Pancreas (tissue), 10 donors: Measurements from ENCODE around the gene CSF2. TPM values are rescaled to one million over a fixed set of nuclear protein-coding genes. Genes with fewer than 3 reads are reported as not detected.
"Not testable (repeated sequence)": the region's sequence is repeated elsewhere in the genome, so short reads cannot be mapped to it uniquely, and the experiment has no call there.

Experiments used
- ATAC-seq, 4 donors: fragments of 200-7000 bp; cut with Tn5 transposase; one replicate each; pipeline versions ENCODE4 v1.8.0 to v1.9.1; 2020; ENCODE audit warnings: mild to moderate bottlenecking in 4 of 4, moderate library complexity in 4 of 4
- DNase-seq, 6 donors: peaks; one replicate each; pipeline ENCODE4 v3.0.0-alpha.2; 2020
- FAIRE-seq: peaks from 2 replicates; lab custom pipeline; 2012; peaks lifted over from hg19 to GRCh38; lab: Jason Lieb, UNC
- H3K27ac ChIP-seq, 4 donors: fragments of 200-600 bp; sonication (generic); 1 replicate in 3 of 4; 2 replicates in 1 of 4; pipeline versions ENCODE4 v1.5.0 to v1.8.0; 2020
- H3K27me3 ChIP-seq, 4 donors: fragments of 200-600 bp; one replicate each; pipeline ENCODE4 v1.8.0; 2021
- H3K36me3 ChIP-seq, 3 donors: fragments of 200-600 bp; sonication (generic) in 1 of 3; one replicate each; pipeline versions ENCODE4 v1.5.0 to v1.8.0; 2020 to 2021
- H3K4me1 ChIP-seq, 3 donors: fragments of 200-600 bp; one replicate each; pipeline ENCODE4 v1.8.0; 2021
- H3K4me3 ChIP-seq, 4 donors: fragments of 200-600 bp; sonication (generic) in 2 of 4; one replicate each; pipeline versions ENCODE4 v1.5.0 to v1.8.0; 2020 to 2021
- H3K9me3 ChIP-seq, 4 donors: fragments of 200-600 bp; one replicate each; pipeline ENCODE4 v1.8.0; 2021
- WGBS, 2 donors: extraction: QIAGEN DNeasy Blood & Tissue Kit; methylation state at CpG; one replicate each; pipeline ENCODE4 v1.1.7; 2013; 5-methylcytosine and 5-hydroxymethylcytosine counted together
- intact Hi-C, 3 donors: fragments of 100-400 bp; cut with DNase I; formaldehyde crosslinking; loops; one replicate each; pipeline versions ENCODE4 v1.11.1 to v1.14.2; 2022
- polyA plus RNA-seq, 2 donors: library from polyadenylated mRNA; stranded (reverse); fragments of 200-250 nt; gene quantifications; one replicate each; pipeline ENCODE4 v1.2.3, GENCODE V29; 2013
- total RNA-seq, 6 donors: library from RNA; stranded (reverse); fragmentation: NEBNext Ultra II Directional in 4 of 6; extraction: Animal tissue kit (Norgen Biotek cat#: 25700) in 4 of 6; gene quantifications; one replicate each; pipeline versions ENCODE4 v1.2.1 to v1.2.4, GENCODE V29; 2021 to 2023
- TF ChIP-seq, protein P1 (sequence below), 4 donors: fragments of 200-600 bp; sonication (generic) in 3 of 4; IDR thresholded peaks; one replicate each; pipeline versions ENCODE4 v1.5.0 to v1.8.0; 2021; ENCODE audit warnings: antibody characterized with exemption in 4 of 4
- donor health status: healthy with polysubstance abuse.
- donor health status: DM: no; HTN: no; CAD: no; lungs with moderate emphysema.
- donor health status: DM: no; HTN: no; CAD: no.
- donor health status: control.
- donor health status: control.
- donor health status: Bipolar disorder and iron deficiency.
- donor health status: DM: yes; HTN: yes; CAD: no.
- donor health status: DM: no; HTN: no; CAD: no.
- donor health status: DM: no; HTN: no; CAD: no.
- donor health status: DM: yes; HTN: yes; CAD: no.

CSF2 gene
- total and polyA plus RNA-seq, 8 donors: 0.19 TPM; not detected in 7

GRCh38 chr5:132112111-132112510 is 38.5 kb downstream of the CSF2 start:
- no peak for FAIRE-seq
- no peak overlapping the region for H3K4me3 ChIP-seq
- no peak for DNase-seq
- no peaks in the 10 kb centered on the region for H3K36me3 ChIP-seq
- no peak for ATAC-seq
- TF ChIP-seq, protein P1, sequence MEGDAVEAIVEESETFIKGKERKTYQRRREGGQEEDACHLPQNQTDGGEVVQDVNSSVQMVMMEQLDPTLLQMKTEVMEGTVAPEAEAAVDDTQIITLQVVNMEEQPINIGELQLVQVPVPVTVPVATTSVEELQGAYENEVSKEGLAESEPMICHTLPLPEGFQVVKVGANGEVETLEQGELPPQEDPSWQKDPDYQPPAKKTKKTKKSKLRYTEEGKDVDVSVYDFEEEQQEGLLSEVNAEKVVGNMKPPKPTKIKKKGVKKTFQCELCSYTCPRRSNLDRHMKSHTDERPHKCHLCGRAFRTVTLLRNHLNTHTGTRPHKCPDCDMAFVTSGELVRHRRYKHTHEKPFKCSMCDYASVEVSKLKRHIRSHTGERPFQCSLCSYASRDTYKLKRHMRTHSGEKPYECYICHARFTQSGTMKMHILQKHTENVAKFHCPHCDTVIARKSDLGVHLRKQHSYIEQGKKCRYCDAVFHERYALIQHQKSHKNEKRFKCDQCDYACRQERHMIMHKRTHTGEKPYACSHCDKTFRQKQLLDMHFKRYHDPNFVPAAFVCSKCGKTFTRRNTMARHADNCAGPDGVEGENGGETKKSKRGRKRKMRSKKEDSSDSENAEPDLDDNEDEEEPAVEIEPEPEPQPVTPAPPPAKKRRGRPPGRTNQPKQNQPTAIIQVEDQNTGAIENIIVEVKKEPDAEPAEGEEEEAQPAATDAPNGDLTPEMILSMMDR (IDR thresholded peaks at IDR 0.05): no peak
- no peaks in the 10 kb centered on the region for H3K4me1 ChIP-seq
- WGBS, 2 donors: 76 to 86% methylated on average over 3 of the region's 3 CpGs
- intact Hi-C loops: no loop called here
- H3K9me3 ChIP-seq: no peaks in the 10 kb centered on the region
- H3K27me3 ChIP-seq: no peaks in the 10 kb centered on the region
- H3K27ac ChIP-seq: no peak overlapping the region

GRCh38 chr5:132114150-132115121 is 40.8 kb downstream of the CSF2 start:
- no peaks in the 10 kb centered on the region for H3K4me1 ChIP-seq
- DNase-seq (no peak), FAIRE-seq (no peak), ATAC-seq (no peak)
- H3K4me3 ChIP-seq: no peak overlapping the region
- TF ChIP-seq, protein P1 (IDR thresholded peaks at IDR 0.05): no peak
- no peaks in the 10 kb centered on the region for H3K9me3 ChIP-seq
- WGBS, 2 donors: 74 to 86% methylated on average over 4 of the region's 4 CpGs
- H3K27me3 ChIP-seq: no peaks in the 10 kb centered on the region
- H3K36me3 ChIP-seq: no peaks in the 10 kb centered on the region
- intact Hi-C loops: no loop called here
- no peak overlapping the region for H3K27ac ChIP-seq

- Histone ChIP-seq H3K27me3 (no peaks in the 10 kb centered on the region), H3K4me1 (no peaks in the 10 kb centered on the region), H3K27ac (no peak overlapping the region), H3K9me3 (no peaks in the 10 kb centered on the region), H3K36me3 (no peaks in the 10 kb centered on the region), H3K4me3 (no peak overlapping the region)
- TF ChIP-seq, protein P1 (IDR thresholded peaks at IDR 0.05): no peak
- ATAC-seq: no peak
- WGBS, 2 donors: 92 to 100% methylated on average over 1 of the region's 1 CpG
- DNase-seq: no peak
- no peak for FAIRE-seq
- intact Hi-C loops: no loop called here
Observed at GRCh38 chr5:132115375-132115774, 41.8 kb downstream of the CSF2 start.

DNA sequence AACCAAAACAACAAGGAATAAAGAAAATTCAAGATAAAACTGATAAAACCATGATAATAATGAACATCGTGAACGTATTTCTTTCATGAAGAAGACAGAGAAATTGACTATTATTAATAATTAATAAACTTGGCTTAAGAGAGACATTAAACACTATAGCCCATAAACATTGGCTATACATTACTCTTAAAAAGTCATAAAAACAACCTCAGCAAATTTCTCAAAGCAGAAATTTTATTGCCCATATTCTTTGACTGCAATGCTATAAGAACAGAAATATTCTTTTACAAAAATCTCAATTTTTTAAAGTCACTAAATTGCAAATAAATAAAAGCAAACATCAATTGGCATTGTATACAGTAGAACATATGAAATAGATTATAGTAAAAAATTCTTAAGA is 42.5 kb downstream of the CSF2 start:
- H3K4me3 ChIP-seq: no peak overlapping the region
- no peaks in the 10 kb centered on the region for H3K9me3 ChIP-seq
- no peak for FAIRE-seq
- TF ChIP-seq, protein P1 (IDR thresholded peaks at IDR 0.05): no peak
- no peaks in the 10 kb centered on the region for H3K27me3 ChIP-seq
- no peaks in the 10 kb centered on the region for H3K4me1 ChIP-seq
- H3K27ac ChIP-seq: no peak overlapping the region
- ATAC-seq: no peak
- intact Hi-C loops: no loop called here
- DNase-seq: no peak
- no peaks in the 10 kb centered on the region for H3K36me3 ChIP-seq
- 82 to 95% methylated on average over 2 of the region's 2 CpGs for WGBS, 2 donors

DNA sequence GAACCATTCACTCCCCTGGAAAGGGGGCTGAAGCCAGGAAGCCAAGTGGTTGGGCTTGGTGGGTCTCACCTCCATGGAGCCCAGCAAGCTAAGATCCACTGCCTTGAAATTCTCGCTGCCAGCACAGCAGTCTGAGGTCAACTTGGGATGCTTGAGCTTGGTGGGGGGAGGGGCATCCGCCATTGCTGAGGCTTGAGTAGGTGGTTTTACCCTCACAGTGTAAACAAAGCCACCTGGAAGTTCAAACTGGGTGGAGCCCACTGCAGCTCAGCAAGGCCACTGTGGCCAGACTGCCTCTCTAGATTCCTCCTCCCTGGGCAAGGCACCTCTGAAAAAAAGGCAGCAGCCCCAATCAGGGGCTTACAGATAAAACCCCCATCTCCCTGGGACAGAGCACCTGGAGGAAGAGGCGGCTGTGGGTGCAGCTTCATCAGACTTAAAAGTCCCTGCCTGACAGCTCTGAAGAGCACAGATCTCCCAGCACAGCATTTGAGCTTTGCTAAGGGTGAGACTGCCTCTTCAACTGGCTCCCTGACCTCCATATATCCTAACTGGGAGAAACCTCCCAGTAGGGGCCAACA is 43.4 kb downstream of the CSF2 start:
- H3K27me3 ChIP-seq, intact Hi-C loops, H3K27ac ChIP-seq, H3K36me3 ChIP-seq, H3K4me3 ChIP-seq, H3K9me3 ChIP-seq, DNase-seq, FAIRE-seq, ATAC-seq, H3K4me1 ChIP-seq: not testable (repeated sequence)
- 63 to 77% methylated on average over 3 of the region's 3 CpGs for WGBS, 2 donors

DNA sequence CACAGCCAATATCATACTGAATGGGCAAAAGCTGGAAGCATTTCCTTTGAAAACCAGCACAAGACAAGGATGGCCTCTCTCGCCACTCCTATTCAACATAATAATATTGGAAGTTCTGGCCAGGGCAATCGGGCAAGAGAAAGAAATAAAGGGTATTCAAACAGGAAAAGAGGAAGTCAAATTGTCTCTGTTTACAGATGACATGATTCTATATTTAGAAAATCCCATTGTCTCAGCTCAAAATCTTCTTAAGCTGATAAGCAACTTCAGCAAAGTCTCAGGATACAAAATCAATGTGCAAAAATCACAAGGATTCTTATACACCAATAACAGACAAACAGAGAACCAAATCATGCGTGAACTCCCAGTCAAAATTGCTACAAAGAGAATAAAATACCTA is 47.1 kb downstream of the CSF2 start:
- WGBS, 2 donors: 59 to 76% methylated on average over 3 of the region's 3 CpGs
- H3K36me3 ChIP-seq, H3K27ac ChIP-seq, H3K27me3 ChIP-seq, FAIRE-seq, intact Hi-C loops, H3K4me3 ChIP-seq, H3K9me3 ChIP-seq, DNase-seq, H3K4me1 ChIP-seq, ATAC-seq: not testable (repeated sequence)

DNA sequence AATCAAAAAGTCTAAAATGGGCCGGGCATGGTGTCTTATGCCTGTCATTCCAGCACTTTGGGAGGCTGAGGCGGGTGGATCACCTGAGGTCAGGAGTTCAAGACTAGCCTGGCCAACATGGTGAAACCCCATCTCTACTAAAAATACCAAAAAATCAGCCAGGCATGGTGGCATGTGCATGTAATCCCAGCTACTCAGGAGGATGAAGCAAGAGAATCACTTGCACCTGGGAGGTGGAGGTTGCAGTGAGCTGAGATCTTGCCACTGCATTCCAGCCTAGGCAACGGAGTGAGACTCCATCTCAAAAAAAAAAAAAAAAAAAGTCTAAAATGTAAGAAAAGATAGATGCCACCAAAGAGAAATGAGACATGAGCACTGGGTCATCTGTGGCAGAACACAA is 49.4 kb downstream of the CSF2 start:
- H3K27me3 ChIP-seq, FAIRE-seq, H3K4me1 ChIP-seq, H3K36me3 ChIP-seq, intact Hi-C loops, H3K27ac ChIP-seq, ATAC-seq, DNase-seq, H3K9me3 ChIP-seq, H3K4me3 ChIP-seq: not testable (repeated sequence)
- WGBS, 2 donors: 70 to 89% methylated on average over 3 of the region's 3 CpGs

- H3K27ac ChIP-seq, FAIRE-seq, intact Hi-C loops, ATAC-seq, H3K4me1 ChIP-seq, H3K27me3 ChIP-seq, H3K4me3 ChIP-seq, H3K9me3 ChIP-seq, DNase-seq, H3K36me3 ChIP-seq: not testable (repeated sequence)
- 80% methylated on average over 4 of the region's 4 CpGs for WGBS, 2 donors
Observed at GRCh38 chr5:132123578-132123977, 50.0 kb downstream of the CSF2 start.
